Chondrocyte (in vitro differentiated cells): ENCODE data around the gene SESTD1. TPM values are rescaled to one million over a fixed set of nuclear protein-coding genes. Genes with fewer than 3 reads are reported as not detected.

Experiments used
- DNase-seq: peaks from one replicate; pipeline ENCODE4 v3.0.0; 2021; ENCODE audit warnings: mixed read lengths, low spot score
- H3K27ac Mint-ChIP-seq: one replicate; pipeline ENCODE4 v1.8.0; 2021; ENCODE audit warnings: mild to moderate bottlenecking, moderate library complexity, mixed read lengths; ENCODE audit not compliant: unreplicated experiment
- H3K27me3 Mint-ChIP-seq: 2 replicates; pipeline ENCODE4 v1.8.0; 2021; ENCODE audit warnings: low read depth, mixed read lengths
- H3K36me3 Mint-ChIP-seq: 2 replicates; pipeline ENCODE4 v1.8.0; 2021; ENCODE audit warnings: low read depth, mixed read lengths
- H3K4me1 Mint-ChIP-seq: 2 replicates; pipeline ENCODE4 v1.8.0; 2021; ENCODE audit warnings: low read depth, mild to moderate bottlenecking, mixed read lengths
- H3K4me3 Mint-ChIP-seq: one replicate; pipeline ENCODE4 v1.8.0; 2021; ENCODE audit warnings: mild to moderate bottlenecking, moderate library complexity, mixed read lengths; ENCODE audit not compliant: unreplicated experiment
- H3K9me3 Mint-ChIP-seq: 2 replicates; pipeline ENCODE4 v1.8.0; 2021; ENCODE audit warnings: low read depth, mixed read lengths
- CTCF ChIP-seq: fragments of 200-600 bp; sonication (generic); IDR thresholded peaks from 2 replicates; pipeline ENCODE4 v1.5.0; 2021; ENCODE audit warnings: antibody characterized with exemption, mild to moderate bottlenecking, moderate library complexity
- total RNA-seq: library from RNA; stranded (reverse); gene quantifications from 3 replicates; pipeline ENCODE4 v1.2.1, GENCODE V29; 2021

SESTD1 gene
- total RNA-seq, 1 donor from 2014 or later, result 101 TPM

DNA sequence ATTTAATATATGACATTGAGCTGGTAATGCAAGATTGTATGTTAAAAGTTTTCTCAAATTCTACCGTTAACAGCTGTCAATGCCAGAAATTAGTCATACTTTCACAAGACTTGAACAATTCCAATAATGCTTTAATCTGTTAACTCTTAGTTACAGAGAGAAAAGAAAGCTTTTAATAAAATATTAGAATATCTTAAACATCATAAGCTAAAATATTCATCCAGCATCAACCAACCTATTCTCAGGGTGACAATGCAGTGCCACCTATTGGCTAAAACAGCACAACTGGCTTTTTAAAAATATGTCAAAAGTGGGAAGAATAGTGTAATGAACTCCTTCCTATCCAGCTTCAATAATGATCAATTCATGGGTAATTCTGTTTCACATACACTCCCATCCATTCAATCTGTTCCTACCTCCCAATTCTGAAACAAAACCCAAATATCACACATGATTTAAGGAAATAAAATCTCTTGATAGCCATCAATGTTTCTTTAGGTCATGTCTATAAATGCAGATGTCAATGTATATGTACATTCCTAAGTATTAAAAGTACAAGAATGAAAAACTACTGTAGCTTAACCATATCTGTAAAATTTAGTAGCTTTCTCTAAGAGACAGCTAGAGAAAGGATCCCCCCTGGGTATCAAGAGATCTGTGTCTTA is 134.9 kb downstream of the SESTD1 start:
- no peaks in the 10 kb centered on the region for H3K4me1 Mint-ChIP-seq
- DNase-seq, result no peak
- H3K36me3 Mint-ChIP-seq, result no peaks in the 10 kb centered on the region
- H3K27me3 Mint-ChIP-seq, result no peaks in the 10 kb centered on the region
- no peak overlapping the region for H3K4me3 Mint-ChIP-seq
- no peaks in the 10 kb centered on the region for H3K9me3 Mint-ChIP-seq
- no peak overlapping the region for H3K27ac Mint-ChIP-seq
- TF ChIP-seq CTCF, result peak; percentile 85

GRCh38 chr2:179125404-179125803 is 139.2 kb downstream of the SESTD1 start:
- Mint-ChIP-seq H3K27ac (no peak overlapping the region), H3K9me3 (no peaks in the 10 kb centered on the region), H3K27me3 (no peaks in the 10 kb centered on the region), H3K4me3 (no peak overlapping the region), H3K36me3 (peaks cover 10% of the 10 kb centered on the region), H3K4me1 (no peaks in the 10 kb centered on the region)
- DNase-seq, result no peak
- TF ChIP-seq CTCF, result no peak

GRCh38 chr2:179124282-179124681 is 140.3 kb downstream of the SESTD1 start:
- Mint-ChIP-seq H3K27ac (no peak overlapping the region), H3K4me3 (no peak overlapping the region), H3K4me1 (no peaks in the 10 kb centered on the region), H3K27me3 (no peaks in the 10 kb centered on the region), H3K36me3 (peaks cover 18% of the 10 kb centered on the region), H3K9me3 (no peaks in the 10 kb centered on the region)
- DNase-seq, result no peak
- no peak for TF ChIP-seq CTCF

DNA sequence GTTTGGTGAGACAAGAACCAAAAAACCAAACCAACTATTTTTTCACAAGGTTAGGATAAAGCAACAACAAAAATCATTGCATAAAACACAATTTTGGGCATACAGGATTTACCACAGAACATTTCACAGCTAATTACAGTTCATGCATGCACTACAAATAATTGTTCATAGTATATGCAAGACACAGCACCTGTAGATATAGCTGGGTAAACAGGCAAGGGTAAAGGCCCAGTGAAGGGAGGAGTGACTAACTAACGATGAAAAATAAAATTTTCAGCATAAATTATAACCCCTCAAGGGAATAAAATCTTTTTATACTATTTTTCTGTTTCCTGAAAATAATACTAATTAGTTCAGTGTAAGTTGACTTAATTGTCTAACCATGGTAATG is 141.4 kb downstream of the SESTD1 start:
- Mint-ChIP-seq H3K36me3 (peaks cover 18% of the 10 kb centered on the region), H3K27ac (no peak overlapping the region), H3K4me1 (no peaks in the 10 kb centered on the region), H3K4me3 (no peak overlapping the region), H3K9me3 (no peaks in the 10 kb centered on the region), H3K27me3 (no peaks in the 10 kb centered on the region)
- no peak for TF ChIP-seq CTCF
- DNase-seq, result no peak

GRCh38 chr2:179107737-179108136 is 156.9 kb downstream of the SESTD1 start:
- Mint-ChIP-seq H3K9me3 (no peaks in the 10 kb centered on the region), H3K27me3 (no peaks in the 10 kb centered on the region), H3K4me3 (no peak overlapping the region), H3K4me1 (peaks cover 36% of the 10 kb centered on the region), H3K27ac (no peak overlapping the region), H3K36me3 (peaks cover 30% of the 10 kb centered on the region)
- TF ChIP-seq CTCF, result no peak
- no peak for DNase-seq
